H1 (cell line): ENCODE measurements around the gene TRIM28. TPM values are rescaled to one million over a fixed set of nuclear protein-coding genes. Genes with fewer than 3 reads are reported as not detected.

Experiments used
- CHD7 ChIP-seq: fragments of 300-600 bp; sonication (generic); IDR thresholded peaks from 2 replicates; pipeline ENCODE4 v1.7.1; 2012; ENCODE audit warnings: low read length, moderate library complexity, mild to moderate bottlenecking, inconsistent platforms; ENCODE audit not compliant: insufficient replicate concordance
- GABPA ChIP-seq: IDR thresholded peaks from 2 replicates; pipeline ENCODE4 v1.6.1; 2011; ENCODE audit warnings: mild to moderate bottlenecking, low read length, moderate library complexity, borderline replicate concordance; ENCODE audit not compliant: insufficient read depth
- JUN ChIP-seq: IDR thresholded peaks from 2 replicates; pipeline ENCODE4 v1.6.1; 2011; ENCODE audit warnings: low read depth, mild to moderate bottlenecking, improper control_type of control experiment, low read length
- MAFK ChIP-seq: IDR thresholded peaks from 2 replicates; pipeline ENCODE4 v1.6.1; 2012; ENCODE audit warnings: low read depth, mild to moderate bottlenecking, improper control_type of control experiment, low read length
- POLR2AphosphoS5 ChIP-seq: IDR thresholded peaks from 2 replicates; pipeline ENCODE4 v1.6.1; 2011; ENCODE audit warnings: low read depth, low read length
- RXRA ChIP-seq: IDR thresholded peaks from 2 replicates; pipeline ENCODE4 v1.6.1; 2011; ENCODE audit warnings: low read depth, mild to moderate bottlenecking, low read length, moderate library complexity; ENCODE audit not compliant: insufficient read depth
- SIN3A ChIP-seq, 2 experiments: IDR thresholded peaks in 1 of 2; conservative IDR thresholded peaks in 1 of 2; 2 replicates each; pipeline ENCODE4 v1.6.1; 2011 to 2012; ENCODE audit warnings: low read length in 2 of 2, improper control_type of control experiment in 1 of 2, low read depth in 1 of 2, mild to moderate bottlenecking in 1 of 2
- SP2 ChIP-seq: IDR thresholded peaks from 2 replicates; pipeline ENCODE4 v1.6.1; 2012; ENCODE audit warnings: mild to moderate bottlenecking, low read length, inconsistent platforms
- polyA plus RNA-seq, 7 experiments: library from polyadenylated mRNA; depleted of rRNA in 3 of 7; stranded (reverse) in 5 of 7; unstranded in 2 of 7; fragments of >200 nt in 5 of 7; fragments of 200-250 nt in 2 of 7; gene quantifications; 1 replicate in 5 of 7; 2 replicates in 1 of 7; 4 replicates in 1 of 7; pipeline versions ENCODE4 v1.2.1 to v1.2.3, GENCODE V29; 2011 to 2013; ENCODE audit warnings: missing spikeins in 2 of 7, mixed read lengths in 2 of 7
- total RNA-seq: library from RNA; stranded (reverse); fragmentation: NEBNext Ultra II Directional; extraction: Animal tissue kit (Norgen Biotek cat#: 25700); gene quantifications from 2 replicates; pipeline ENCODE4 v1.2.1, GENCODE V29; 2021

Gene TRIM28
- total and polyA plus RNA-seq, 2 of the 8 experiments (the other 6 are each of a cell fraction or from before 2014, with no cell fraction given) = 1,433 to 1,442 TPM

DNA sequence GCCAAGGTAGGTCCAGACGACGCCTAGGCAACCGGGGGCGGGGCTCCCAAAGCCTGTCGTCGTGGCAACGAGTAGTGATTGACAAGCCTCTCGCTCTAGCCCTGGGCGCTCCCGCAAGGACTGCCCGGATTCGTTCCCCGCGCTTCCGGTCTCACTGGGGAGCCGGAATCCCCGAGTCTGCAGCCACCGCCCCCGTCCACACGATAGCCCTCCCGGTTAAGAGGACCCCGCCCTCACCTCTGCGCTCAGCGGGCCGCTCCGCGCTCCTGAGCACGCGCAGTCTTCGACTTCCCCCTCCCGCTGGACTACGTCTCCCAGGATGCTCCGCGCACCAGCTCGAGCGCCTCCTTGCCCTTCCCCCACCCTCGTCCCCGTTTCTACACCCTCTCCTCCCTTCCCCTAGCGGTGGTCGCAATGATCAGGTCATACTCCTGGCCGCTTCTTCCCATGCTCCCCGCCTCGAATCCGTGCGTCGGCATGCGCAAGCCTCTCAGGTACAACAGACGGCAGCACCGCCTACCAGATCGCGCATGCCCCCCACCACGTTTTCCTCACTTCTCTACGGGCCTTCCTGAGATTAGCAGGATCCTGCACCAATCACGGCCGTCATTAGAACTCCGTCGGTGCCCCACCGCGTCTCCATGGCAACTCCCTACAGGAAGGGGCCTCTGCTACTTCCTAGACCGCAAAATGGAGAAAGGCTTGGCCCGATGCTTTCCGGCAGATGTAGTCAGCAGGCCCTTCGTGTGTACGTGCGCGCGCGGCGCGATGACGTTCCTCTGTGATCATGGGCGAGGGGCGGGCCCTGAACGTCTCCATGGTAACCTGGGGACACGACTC, 29.2 kb downstream of the TRIM28 start, which contains the start of gene MZF1 (continued):
- TF ChIP-seq CHD7 (no peak), SIN3A (conservative IDR thresholded peaks at IDR 0.05 in 1 of 2, IDR thresholded peaks at IDR 0.05 in 1 of 2; ENCODE audit: low read depth in 1 of 2, low read length in 2 of 2) (0 out of 4 replicates have a peak, but pooled peaks of 1 of the 2 experiments have one; percentile 91), POLR2AphosphoS5 (peak; percentile 79), GABPA (peak; percentile 71; the same call in 1 of the 2 replicates), MAFK (no peak), RXRA (no peak), SP2 (peak; percentile 42), JUN (no peak)
